ENCODE results near the gene CDCA5.

Gene CDCA5

DNA sequence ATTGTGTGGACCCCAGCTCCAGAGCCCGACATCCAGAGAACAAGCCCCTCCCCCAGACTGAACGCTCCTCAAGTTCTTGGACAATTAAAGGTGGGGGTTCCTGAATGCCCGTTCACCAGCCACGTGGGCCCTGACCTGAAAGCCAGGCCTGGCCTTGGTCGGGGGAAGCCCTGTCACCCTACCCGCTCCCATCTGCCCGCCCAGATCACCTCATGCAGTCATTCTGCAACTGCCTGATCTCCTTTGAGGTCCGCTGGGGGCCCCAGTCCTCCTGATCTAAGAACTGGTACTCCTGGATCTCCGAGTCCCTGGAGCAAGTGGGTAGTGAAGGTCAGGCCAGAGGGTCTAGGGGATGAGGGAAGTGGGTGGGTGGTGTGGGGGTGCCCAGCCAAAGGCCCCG lies 16.4 kb downstream of the CDCA5 start:
- DNase-seq: no peak

DNA sequence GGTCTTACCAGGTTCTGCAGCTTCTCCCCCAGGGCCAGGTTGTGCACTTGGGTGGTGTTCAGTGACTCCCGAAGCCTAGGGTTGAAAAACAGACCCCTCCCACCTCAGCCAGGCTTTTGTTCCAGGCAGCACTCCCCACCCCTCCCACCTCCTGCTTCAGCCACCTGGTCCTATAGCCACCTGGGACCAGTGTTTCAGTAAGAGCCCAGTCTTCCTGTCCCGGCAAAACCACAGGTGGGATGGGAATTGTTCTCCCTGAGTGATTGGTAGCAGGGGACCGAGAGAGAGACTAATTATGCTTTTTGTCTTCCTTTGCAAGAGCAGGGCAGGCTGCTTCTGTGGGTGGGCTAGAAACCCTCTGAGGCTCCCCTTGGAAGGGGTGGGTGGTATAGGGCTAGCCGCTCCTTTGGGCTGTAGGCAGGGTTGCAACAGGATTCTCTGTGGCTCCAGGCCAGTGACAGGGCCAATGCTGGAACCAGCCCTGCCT lies 17.0 kb downstream of the CDCA5 start:
- DNase-seq: no peak

DNA sequence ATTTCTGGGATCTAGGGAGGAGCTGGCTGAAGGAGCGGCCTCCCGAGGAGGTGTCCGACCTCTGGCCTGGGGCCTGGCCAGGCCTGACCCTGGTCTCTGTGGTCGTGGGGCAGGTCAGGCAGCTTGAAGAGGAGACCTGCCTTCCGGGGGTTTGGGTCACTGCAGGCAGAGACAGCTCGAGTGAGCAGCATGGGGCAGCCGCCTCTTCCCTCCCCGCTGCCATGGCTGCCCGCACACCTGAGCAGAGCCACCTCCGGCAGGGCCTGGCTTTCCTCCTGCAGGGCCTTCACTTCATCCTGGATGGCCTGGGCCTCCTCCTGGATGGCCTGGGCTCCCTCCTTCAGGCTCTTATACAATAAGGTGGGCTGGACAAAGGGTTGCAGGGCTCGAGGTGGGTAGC lies 17.5 kb downstream of the CDCA5 start:
- no peak for DNase-seq

DNA sequence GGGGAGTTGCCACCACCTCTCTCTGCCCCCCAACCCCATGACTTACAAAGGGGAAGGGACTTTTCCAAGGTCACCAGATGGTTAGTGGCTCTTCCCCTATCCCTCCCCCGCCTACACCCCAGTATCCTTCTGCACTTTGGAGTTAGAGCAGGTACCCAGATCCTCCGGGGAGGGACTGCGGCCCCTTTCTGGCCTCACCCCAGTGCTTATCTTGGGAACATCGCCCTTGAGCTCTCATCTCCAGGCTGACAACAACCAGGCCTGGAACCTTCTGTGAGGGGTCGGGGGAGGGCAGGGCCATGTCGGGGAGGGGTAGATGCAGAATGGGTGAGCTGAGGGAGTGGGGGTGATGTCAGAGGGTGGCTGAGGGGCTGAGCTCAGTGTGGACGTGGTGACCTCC lies 18.0 kb downstream of the CDCA5 start:
- no peak for DNase-seq

DNA sequence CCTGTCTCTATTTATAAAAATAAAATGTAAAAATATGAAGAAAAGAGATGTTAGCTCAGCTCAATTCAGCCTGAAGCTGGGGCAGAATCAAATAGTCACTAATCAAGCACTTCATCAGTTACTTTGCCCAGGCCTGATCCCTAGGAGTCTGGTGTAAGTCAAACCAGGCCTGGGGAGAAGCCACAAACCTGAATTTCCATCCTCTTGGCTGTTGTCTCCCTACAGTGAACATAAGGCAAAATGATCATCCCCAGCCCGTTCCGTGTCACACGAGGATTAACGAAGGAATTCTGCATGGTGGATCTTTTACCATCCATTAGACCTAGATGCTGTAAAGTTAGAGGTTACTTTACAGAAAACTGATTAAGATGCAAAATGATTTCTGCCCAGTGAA lies 19.0 kb downstream of the CDCA5 start:
- DNase-seq: no peak

DNA sequence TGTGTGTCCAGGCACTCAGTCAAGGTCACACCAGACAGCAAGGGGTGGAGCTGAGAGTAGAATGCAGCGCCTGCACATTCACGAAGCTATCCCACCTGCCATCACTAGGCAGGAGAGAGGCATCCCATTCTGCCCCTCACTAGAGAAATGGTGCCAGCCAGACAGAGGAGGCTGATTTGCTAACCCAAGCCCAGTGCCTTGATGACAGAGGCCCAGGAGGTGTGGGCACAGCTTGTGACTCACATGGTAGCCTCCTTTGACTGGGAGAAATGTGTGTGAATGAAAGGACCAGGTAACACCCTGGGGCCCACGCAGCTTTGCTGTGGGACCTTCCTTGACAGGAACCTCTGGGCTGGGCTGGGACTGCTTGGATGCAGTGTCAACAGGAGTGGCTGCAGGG lies 20.3 kb downstream of the CDCA5 start:
- no peak for DNase-seq

DNA sequence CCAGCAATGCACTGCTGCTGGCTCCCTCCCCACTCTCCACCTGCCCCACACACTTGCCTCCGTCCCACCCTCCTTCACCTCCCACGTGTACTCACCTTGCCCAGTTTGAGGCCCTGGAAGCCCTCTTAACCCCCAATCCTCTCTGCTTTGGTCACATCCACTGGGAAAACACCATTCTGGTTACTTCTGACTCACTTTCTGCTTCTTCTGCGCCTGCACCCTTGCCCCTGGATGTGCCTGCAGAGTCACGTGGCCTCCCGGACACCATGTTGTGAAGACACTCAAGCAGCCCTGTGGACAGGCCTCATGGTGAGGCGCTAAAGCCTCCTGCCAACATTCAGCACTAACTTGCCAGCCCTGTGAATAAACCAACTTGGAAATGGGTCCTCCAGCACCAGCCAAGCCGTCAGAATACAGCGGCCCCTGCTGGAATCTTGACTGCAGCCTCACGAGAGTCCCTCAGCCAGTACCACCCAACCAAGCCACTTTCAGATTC lies 22.9 kb downstream of the CDCA5 start:
- DNase-seq: no peak

- no peak for DNase-seq
These were observed 23.6 kb downstream of the CDCA5 start for GRCh38 chr11:65059959-65060824.

- DNase-seq: no peak
These were observed 24.3 kb downstream of the CDCA5 start for GRCh38 chr11:65059523-65059922.

GRCh38 chr11:65058419-65059054 lies 25.3 kb downstream of the CDCA5 start, which contains the start of gene NAALADL1:
TSS of gene NAALADL1 (minus strand) at chr11:65058553. CDS start at chr11:65058521, 32 bp downstream.
- DNase-seq: no peak

GRCh38 chr11:65058012-65058411 lies 25.8 kb downstream of the CDCA5 start:
- DNase-seq: no peak

GRCh38 chr11:65057526-65057925 lies 26.3 kb downstream of the CDCA5 start:
- DNase-seq: no peak

GRCh38 chr11:65056999-65057398 lies 26.8 kb downstream of the CDCA5 start:
- no peak for DNase-seq

DNA sequence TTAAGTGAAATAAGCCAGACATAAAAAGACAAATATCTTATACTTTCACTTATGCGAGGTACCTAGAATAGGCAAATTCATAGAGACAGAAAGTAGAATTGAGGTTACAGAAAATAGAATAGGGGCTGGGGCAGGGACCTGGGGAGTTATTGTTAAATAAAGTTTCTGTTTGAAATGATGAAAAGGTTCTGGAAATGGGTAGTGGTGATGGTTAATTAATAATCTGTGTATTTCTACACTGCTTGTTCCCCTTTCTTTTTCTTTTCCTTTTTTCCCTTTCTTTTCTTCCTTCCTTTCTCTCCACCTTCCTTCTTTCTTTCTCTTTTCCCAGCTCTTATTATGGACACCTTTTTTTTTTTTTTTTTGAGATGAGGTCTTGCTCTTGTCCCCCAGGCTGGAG lies 28.3 kb downstream of the CDCA5 start:
- DNase-seq: no peak

- no peak for DNase-seq
These were observed 29.9 kb downstream of the CDCA5 start for GRCh38 chr11:65053827-65054508.

- DNase-seq: no peak
These were observed 32.4 kb downstream of the CDCA5 start for GRCh38 chr11:65051398-65051858.

DNA sequence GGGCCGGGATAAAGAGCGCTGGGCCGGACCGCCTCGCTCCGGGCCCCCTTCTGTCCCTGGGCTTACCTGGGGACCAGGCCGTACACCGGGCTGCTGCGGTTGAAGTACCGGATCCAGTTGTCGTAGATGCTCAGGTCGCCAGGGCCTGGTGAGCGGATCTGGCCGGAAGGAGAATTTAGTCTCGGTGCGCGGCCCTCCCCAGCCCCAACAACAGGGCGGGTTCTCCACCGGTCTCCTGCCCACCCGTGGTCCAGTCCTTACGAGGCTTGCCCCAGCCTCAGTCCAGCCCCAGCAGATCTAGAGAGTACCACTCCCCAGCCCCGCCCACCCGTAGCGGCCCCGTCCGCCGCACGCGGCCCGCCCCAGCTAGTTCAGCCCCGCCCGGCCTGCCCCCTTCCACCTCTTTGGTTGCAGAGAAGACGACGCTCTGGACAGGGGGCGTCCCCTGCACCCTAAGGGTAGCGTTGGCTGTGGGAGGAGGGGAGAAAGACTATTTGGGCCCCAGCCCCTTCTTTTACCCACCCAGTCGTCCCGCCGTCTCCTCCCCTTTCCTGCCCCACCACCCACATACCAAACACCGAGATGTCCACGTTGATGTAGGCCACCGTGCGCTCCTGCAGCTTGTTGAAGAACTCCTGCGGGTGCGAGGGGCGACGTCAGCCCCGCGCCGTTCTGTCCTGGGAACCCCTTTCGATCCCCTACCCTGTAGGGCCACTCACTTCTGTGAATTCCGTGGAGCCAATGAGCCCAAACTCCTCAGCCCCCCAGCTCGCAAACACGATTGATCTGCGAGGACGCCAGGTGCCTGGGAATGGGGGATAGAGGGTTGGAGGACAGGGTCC lies 36.0 kb downstream of the CDCA5 start:
- no peak for DNase-seq

DNA sequence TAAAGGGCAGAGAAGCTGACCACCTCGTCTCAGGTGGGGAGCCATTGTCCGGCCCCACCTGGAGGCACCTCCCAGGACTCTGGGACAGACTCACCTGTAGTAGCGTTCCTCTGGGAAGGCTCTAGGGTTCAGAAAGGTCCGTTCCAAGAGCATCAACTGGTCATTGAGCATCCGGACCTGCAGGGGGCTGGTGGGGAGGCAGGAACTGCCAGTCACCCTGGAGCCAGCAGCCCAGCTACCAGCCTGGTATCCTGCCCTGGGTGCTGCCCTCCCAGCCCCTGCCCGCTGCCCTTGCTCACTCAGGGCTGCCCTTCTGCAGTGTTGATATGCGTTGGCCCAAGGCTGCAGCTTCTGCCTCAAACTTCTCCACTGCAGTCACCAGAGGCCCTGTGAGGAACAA lies 38.1 kb downstream of the CDCA5 start:
- DNase-seq: no peak

- DNase-seq: no peak
These were observed 38.8 kb downstream of the CDCA5 start for GRCh38 chr11:65045061-65045460.

DNA sequence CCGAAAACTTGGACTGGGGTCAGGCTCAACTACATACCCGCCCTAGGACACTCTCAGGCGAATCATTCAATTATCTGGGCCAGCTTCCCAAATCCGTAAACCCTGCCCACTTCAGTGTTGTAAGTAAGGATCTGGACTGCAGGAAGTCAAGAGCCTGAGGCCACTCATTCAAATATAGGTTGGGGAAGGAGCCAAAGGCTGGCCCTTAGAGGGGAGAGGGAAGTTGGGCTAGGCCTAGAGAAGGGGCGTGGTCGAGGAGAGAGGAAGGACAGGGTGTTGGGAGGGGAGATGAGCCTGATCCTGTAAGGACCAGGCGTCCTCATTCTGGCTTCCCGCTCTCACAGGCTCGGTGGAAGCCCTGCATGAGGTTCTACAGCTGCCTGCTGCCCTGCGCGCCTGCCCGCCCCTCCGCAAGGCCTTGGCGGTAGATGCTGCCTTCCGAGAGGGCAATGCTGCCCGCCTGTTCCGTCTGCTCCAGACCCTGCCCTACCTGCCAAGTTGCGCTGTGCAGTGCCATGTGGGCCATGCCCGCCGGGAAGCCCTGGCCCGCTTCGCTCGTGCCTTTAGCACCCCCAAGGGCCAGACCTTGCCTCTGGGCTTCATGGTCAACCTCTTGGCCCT lies 39.8 kb downstream of the CDCA5 start:
- DNase-seq: no peak

DNA sequence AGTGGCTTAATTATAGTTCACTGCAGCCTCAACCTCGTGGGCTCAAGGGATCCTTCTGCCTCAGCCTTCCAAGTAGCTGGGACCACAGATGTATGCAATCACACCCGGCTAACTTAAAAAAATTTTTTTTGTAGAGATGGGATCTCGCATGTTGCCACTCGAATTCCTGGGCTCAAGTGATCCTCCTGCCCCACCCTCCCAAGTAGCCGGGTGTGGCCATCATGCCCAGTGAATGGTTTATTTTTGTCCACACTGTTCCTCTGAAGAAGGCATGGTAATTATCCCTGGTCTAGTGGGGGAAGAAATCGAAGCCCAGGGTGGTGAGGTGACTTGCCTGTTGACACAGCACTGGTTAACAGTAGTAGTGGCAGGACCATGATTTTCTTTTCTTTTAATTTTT lies 40.9 kb downstream of the CDCA5 start:
- DNase-seq: no peak
